Right lobe of liver (tissue), 4 donors: ENCODE results near the gene CHST8.

Experiments
- POLR2A ChIP-seq: fragments of 450-650 bp; IDR thresholded peaks from one replicate; pipeline ENCODE4 v1.6.1; 2017; ENCODE audit warnings: antibody characterized with exemption, mild to moderate bottlenecking
- TF ChIP-seq, protein P1 (sequence below), 4 donors: fragments of 200-600 bp in 3 of 4; fragments of 450-650 bp in 1 of 4; IDR thresholded peaks; one replicate each; pipeline versions ENCODE4 v1.5.1 to v1.8.0; 2016 to 2022; ENCODE audit warnings: antibody characterized with exemption in 4 of 4, mild to moderate bottlenecking in 2 of 4
- donor health status: DM: no; HTN: no; CAD: no.
- donor health status: DM: no; HTN: no; CAD: no.
- donor health status: DM: no; HTN: yes; CAD: no.

DNA sequence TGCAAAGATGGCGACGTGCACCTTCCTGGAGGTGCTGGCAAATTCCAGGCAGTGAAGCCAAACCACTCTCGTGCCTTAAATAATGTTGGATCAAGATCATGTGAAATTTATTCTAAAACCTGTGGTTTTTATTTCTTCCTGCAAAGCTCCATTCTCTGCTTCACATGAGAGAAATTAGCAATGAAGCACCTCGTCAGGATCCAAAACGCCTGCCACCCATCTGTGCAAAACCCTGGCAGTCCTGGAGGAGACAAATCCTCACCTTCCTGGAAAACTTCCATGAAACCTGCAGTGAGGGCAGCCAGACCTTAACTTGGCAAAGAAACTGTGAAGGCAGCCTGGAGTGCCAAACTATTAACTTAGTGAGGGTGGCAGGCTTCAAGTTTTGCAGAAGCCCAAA is 47.6 kb downstream of the CHST8 start:
- TF ChIP-seq, protein P1, sequence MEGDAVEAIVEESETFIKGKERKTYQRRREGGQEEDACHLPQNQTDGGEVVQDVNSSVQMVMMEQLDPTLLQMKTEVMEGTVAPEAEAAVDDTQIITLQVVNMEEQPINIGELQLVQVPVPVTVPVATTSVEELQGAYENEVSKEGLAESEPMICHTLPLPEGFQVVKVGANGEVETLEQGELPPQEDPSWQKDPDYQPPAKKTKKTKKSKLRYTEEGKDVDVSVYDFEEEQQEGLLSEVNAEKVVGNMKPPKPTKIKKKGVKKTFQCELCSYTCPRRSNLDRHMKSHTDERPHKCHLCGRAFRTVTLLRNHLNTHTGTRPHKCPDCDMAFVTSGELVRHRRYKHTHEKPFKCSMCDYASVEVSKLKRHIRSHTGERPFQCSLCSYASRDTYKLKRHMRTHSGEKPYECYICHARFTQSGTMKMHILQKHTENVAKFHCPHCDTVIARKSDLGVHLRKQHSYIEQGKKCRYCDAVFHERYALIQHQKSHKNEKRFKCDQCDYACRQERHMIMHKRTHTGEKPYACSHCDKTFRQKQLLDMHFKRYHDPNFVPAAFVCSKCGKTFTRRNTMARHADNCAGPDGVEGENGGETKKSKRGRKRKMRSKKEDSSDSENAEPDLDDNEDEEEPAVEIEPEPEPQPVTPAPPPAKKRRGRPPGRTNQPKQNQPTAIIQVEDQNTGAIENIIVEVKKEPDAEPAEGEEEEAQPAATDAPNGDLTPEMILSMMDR (IDR thresholded peaks at IDR 0.05) = no peak
- no peak for TF ChIP-seq POLR2A
